ENCODE measurements around the gene THSD7B.

DNA sequence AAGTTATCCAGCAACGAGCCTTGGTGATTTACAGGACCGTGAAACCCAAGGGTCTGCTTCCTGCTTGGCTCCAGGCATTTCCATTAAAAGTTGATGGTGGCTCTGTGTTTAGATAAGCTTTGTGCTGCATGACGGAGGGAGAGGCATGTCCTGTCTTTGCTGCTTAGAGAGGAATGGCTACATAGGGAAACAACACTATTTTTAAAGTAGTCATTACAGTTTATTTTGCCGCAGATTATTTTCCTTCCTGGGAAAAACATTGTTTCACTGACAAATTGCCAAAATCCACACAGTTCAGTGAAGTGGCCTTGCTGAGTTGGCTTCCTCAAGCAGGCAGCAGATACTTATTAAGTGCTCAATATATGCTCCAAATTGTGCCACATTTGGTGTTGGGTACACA lies 98.5 kb downstream of the THSD7B start:
- TF ChIP-seq YY1 (IDR thresholded peaks at IDR 0.05; ENCODE audit: insufficient read depth, insufficient read length) = no peak
- no peak for TF ChIP-seq SUZ12 (IDR thresholded peaks at IDR 0.05; ENCODE audit: extremely low read depth, insufficient read depth, insufficient read length)
